K562 (cell line): Measurements from ENCODE around the gene LHPP. TPM values are rescaled to one million over a fixed set of nuclear protein-coding genes. Genes with fewer than 3 reads are reported as not detected.

Source experiments
- ATF1 ChIP-seq, 2 experiments: fragments of 450-650 bp in 1 of 2; IDR thresholded peaks; 2 replicates each; pipeline ENCODE4 v1.6.1; 2016; ENCODE audit warnings: missing compliant biosample characterization in 1 of 2, missing genetic modification characterization in 1 of 2
- ETV6 ChIP-seq, 3 experiments: fragments of 150-350 bp in 1 of 3; sonication (generic) in 1 of 3; formaldehyde crosslinking in 1 of 3; IDR thresholded peaks; 2 replicates each; pipeline versions ENCODE4 v1.6.1 to v1.8.0; 2014 to 2022; ENCODE audit warnings: borderline replicate concordance in 2 of 3, low read depth in 2 of 3, antibody characterized with exemption in 1 of 3, low read length in 1 of 3, mild to moderate bottlenecking in 1 of 3, missing genetic modification reagents in 1 of 3
- HNRNPL ChIP-seq: fragments of 200-400 bp; formaldehyde crosslinking; IDR thresholded peaks from 2 replicates; pipeline ENCODE4 v1.6.1; 2017; ENCODE audit warnings: low read depth, mild to moderate bottlenecking, low read length
- KDM5B ChIP-seq: fragments of 200-600 bp; sonication (generic); IDR thresholded peaks from 2 replicates; pipeline ENCODE4 v1.6.1; 2012; ENCODE audit warnings: low read depth, mild to moderate bottlenecking, moderate library complexity, low read length, control low read depth, inconsistent platforms; ENCODE audit not compliant: insufficient replicate concordance
- NCOA1 ChIP-seq: fragments of 450-650 bp; IDR thresholded peaks from 2 replicates; pipeline ENCODE4 v1.6.1; 2016; ENCODE audit warnings: low read depth
- PTRF ChIP-seq: fragments of 450-650 bp; IDR thresholded peaks from 2 replicates; pipeline ENCODE4 v1.6.1; 2016; ENCODE audit warnings: mild to moderate bottlenecking, missing genetic modification characterization, missing compliant biosample characterization
- RAD51 ChIP-seq: fragments of 450-650 bp; IDR thresholded peaks from 2 replicates; pipeline ENCODE4 v1.7.1; 2016; ENCODE audit warnings: low read depth, mild to moderate bottlenecking, borderline replicate concordance
- RBM34 ChIP-seq: fragments of 200-400 bp; formaldehyde crosslinking; IDR thresholded peaks from 2 replicates; pipeline ENCODE4 v1.6.1; 2018; ENCODE audit warnings: low read length, borderline replicate concordance; ENCODE audit not compliant: insufficient read depth
- RHOXF2B ChIP-seq: fragments of 250-450 bp; sonication (Bioruptor Pico); conservative IDR thresholded peaks from 2 replicates; pipeline ENCODE4 v1.5.1; 2021
- RUNX1 ChIP-seq: sonication (generic); IDR thresholded peaks from 2 replicates; pipeline ENCODE4 v1.6.1; 2016; ENCODE audit warnings: antibody characterized with exemption, low read depth
- SRF ChIP-seq, 2 experiments: fragments of 250-450, 450-650 bp in 1 of 2; sonication (Bioruptor Pico) in 1 of 2; sonication (generic) in 1 of 2; formaldehyde crosslinking; IDR thresholded peaks; 2 replicates each; pipeline versions ENCODE4 v1.5.0 to v1.5.1; 2020 to 2022; ENCODE audit warnings: mild to moderate bottlenecking in 1 of 2, missing genetic modification reagents in 1 of 2
- SRSF3 ChIP-seq: fragments of 200-400 bp; formaldehyde crosslinking; IDR thresholded peaks from 2 replicates; pipeline ENCODE4 v1.6.1; 2016; ENCODE audit warnings: mild to moderate bottlenecking, low read length, moderate library complexity; ENCODE audit not compliant: insufficient read depth
- U2AF1 ChIP-seq: fragments of 200-400 bp; formaldehyde crosslinking; optimal IDR thresholded peaks from 2 replicates; pipeline ENCODE3; 2017; ENCODE audit warnings: mild to moderate bottlenecking, low read depth, low read length, moderate library complexity
- ZNF282 ChIP-seq: sonication (generic); formaldehyde crosslinking; IDR thresholded peaks from 2 replicates; pipeline ENCODE4 v1.8.1; 2023; ENCODE audit warnings: missing genetic modification reagents
- polyA plus RNA-seq, 8 experiments: library from polyadenylated mRNA; depleted of rRNA in 4 of 8; stranded (reverse) in 5 of 8; unstranded in 3 of 8; fragments of >200 nt; fragmentation: Nextera tagmentation in 2 of 8; fragmentation: Illumina TruSeq in 1 of 8; extraction: Ambion mirVana in 2 of 8; extraction: Trizol in 1 of 8; gene quantifications; 2 replicates each; pipeline versions ENCODE4 v1.2.1 to v1.2.3, GENCODE V29; 2011 to 2014; ENCODE audit warnings: inconsistent platforms in 1 of 8, missing spikeins in 1 of 8
- total RNA-seq, 7 experiments: library from RNA; depleted of rRNA in 6 of 7; stranded (reverse); fragments of >200 nt in 6 of 7; fragmentation: Illumina TruSeq in 2 of 7; extraction: Trizol in 2 of 7; gene quantifications; 2 replicates each; pipeline versions ENCODE4 v1.2.1 to v1.2.3, GENCODE V29; 2011 to 2021; ENCODE audit warnings: low replicate concordance in 1 of 7
- TF ChIP-seq, protein P1 (sequence below): sonication (generic); formaldehyde crosslinking; IDR thresholded peaks from 2 replicates; pipeline ENCODE4 v1.8.1; 2023; ENCODE audit warnings: mild to moderate bottlenecking, missing genetic modification reagents, moderate library complexity
- TF ChIP-seq, protein P2 (sequence below): fragments of 200-800 bp; sonication (Bioruptor generic); IDR thresholded peaks from 2 replicates; pipeline ENCODE4 v1.6.1; 2017; ENCODE audit warnings: missing genetic modification characterization, missing compliant biosample characterization
- TF ChIP-seq, protein P3 (sequence below): fragments of 450-650 bp; IDR thresholded peaks from 2 replicates; pipeline ENCODE4 v1.6.1; 2016
- TF ChIP-seq, protein P4 (sequence below): fragments of 450-650 bp; IDR thresholded peaks from 2 replicates; pipeline ENCODE4 v1.6.1; 2016; ENCODE audit warnings: antibody characterized with exemption
- TF ChIP-seq, protein P5 (sequence below): sonication (generic); formaldehyde crosslinking; IDR thresholded peaks from 2 replicates; pipeline ENCODE4 v1.8.0; 2022; ENCODE audit warnings: missing genetic modification reagents, mild to moderate bottlenecking, borderline replicate concordance

Gene LHPP
- total and polyA plus RNA-seq, 9 of the 15 experiments (the other 6 are each of a cell fraction or from before 2014, with no cell fraction given), result 0.34 to 7.4 (median 3.0) TPM

DNA sequence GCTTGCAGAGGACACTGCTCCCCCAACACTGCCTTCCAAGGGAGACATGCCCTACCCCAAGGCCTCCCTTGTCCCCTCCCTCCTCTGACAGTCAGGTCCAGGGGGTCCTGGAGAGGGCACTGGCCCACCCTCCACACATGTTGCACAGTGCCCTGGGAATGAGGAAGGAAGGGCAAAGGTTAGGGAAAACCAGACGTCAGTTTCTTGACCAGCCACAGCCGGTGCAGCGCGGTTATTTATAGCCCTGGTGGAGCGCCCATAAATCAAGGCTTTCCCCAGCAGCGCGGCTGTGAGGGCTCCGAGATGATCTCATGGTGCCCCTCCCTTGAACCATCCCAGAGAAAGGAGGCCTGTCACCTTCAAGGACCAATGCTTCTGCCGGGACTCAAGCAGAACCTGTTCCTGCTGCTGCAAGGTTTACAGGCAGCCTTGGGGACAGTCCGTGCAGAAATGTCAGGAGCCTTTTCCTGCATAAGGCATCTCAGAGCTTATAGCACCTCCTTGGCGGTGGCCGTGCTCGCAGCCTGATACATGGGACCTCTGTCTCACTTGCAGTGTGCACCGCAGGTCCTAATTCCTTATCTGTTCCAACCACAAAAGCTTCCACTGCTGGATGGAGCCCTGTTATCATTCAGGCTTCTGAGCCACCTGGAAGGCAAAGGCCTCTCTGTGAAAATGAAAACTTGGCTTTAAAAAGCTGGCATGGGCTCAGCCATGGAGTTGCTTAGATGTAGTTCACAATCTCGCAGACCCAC lies 127.3 kb downstream of the LHPP start (continued):
- TF ChIP-seq, protein P1, sequence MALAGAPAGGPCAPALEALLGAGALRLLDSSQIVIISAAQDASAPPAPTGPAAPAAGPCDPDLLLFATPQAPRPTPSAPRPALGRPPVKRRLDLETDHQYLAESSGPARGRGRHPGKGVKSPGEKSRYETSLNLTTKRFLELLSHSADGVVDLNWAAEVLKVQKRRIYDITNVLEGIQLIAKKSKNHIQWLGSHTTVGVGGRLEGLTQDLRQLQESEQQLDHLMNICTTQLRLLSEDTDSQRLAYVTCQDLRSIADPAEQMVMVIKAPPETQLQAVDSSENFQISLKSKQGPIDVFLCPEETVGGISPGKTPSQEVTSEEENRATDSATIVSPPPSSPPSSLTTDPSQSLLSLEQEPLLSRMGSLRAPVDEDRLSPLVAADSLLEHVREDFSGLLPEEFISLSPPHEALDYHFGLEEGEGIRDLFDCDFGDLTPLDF, result no peak
- TF ChIP-seq ETV6 (IDR thresholded peaks at IDR 0.05; ENCODE audit: borderline replicate concordance in 1 of 2, low read depth in 2 of 2, low read length in 1 of 2) (no peak), ETV6 (CRISPR knock-in tag; IDR thresholded peaks at IDR 0.05; ENCODE audit: borderline replicate concordance) (no peak), RBM34 (no peak), SRF (CRISPR knock-in tag; IDR thresholded peaks at IDR 0.05) (no peak), KDM5B (no peak), U2AF1 (no peak), RHOXF2B (CRISPR knock-in tag) (no peak), SRSF3 (no peak), RAD51 (no peak), PTRF (tag) (no peak), ZNF282 (CRISPR knock-in tag) (no peak), ATF1 (CRISPR knock-in tag; IDR thresholded peaks at IDR 0.05) (no peak), ATF1 (tag; IDR thresholded peaks at IDR 0.05) (no peak), HNRNPL (no peak), NCOA1 (no peak), RUNX1 (peak; percentile 51; the same call in 1 of the 2 replicates)
- TF ChIP-seq, protein P2, sequence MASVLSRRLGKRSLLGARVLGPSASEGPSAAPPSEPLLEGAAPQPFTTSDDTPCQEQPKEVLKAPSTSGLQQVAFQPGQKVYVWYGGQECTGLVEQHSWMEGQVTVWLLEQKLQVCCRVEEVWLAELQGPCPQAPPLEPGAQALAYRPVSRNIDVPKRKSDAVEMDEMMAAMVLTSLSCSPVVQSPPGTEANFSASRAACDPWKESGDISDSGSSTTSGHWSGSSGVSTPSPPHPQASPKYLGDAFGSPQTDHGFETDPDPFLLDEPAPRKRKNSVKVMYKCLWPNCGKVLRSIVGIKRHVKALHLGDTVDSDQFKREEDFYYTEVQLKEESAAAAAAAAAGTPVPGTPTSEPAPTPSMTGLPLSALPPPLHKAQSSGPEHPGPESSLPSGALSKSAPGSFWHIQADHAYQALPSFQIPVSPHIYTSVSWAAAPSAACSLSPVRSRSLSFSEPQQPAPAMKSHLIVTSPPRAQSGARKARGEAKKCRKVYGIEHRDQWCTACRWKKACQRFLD (CRISPR knock-in tag), result peak; percentile 62; the same call in 1 of the 2 replicates
- TF ChIP-seq, protein P3, sequence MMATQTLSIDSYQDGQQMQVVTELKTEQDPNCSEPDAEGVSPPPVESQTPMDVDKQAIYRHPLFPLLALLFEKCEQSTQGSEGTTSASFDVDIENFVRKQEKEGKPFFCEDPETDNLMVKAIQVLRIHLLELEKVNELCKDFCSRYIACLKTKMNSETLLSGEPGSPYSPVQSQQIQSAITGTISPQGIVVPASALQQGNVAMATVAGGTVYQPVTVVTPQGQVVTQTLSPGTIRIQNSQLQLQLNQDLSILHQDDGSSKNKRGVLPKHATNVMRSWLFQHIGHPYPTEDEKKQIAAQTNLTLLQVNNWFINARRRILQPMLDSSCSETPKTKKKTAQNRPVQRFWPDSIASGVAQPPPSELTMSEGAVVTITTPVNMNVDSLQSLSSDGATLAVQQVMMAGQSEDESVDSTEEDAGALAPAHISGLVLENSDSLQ, result peak; percentile 96
- TF ChIP-seq, protein P4, sequence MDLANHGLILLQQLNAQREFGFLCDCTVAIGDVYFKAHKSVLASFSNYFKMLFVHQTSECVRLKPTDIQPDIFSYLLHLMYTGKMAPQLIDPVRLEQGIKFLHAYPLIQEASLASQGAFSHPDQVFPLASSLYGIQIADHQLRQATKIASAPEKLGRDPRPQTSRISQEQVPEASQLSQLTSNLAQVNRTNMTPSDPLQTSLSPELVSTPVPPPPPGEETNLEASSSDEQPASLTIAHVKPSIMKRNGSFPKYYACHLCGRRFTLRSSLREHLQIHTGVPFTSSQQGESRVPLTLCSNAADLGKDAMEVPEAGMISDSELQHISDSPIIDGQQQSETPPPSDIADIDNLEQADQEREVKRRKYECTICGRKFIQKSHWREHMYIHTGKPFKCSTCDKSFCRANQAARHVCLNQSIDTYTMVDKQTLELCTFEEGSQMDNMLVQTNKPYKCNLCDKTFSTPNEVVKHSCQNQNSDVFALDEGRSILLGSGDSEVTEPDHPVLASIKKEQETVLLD, result no peak
- TF ChIP-seq, protein P5, sequence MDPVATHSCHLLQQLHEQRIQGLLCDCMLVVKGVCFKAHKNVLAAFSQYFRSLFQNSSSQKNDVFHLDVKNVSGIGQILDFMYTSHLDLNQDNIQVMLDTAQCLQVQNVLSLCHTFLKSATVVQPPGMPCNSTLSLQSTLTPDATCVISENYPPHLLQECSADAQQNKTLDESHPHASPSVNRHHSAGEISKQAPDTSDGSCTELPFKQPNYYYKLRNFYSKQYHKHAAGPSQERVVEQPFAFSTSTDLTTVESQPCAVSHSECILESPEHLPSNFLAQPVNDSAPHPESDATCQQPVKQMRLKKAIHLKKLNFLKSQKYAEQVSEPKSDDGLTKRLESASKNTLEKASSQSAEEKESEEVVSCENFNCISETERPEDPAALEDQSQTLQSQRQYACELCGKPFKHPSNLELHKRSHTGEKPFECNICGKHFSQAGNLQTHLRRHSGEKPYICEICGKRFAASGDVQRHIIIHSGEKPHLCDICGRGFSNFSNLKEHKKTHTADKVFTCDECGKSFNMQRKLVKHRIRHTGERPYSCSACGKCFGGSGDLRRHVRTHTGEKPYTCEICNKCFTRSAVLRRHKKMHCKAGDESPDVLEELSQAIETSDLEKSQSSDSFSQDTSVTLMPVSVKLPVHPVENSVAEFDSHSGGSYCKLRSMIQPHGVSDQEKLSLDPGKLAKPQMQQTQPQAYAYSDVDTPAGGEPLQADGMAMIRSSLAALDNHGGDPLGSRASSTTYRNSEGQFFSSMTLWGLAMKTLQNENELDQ, result no peak
